GM21737 (cell line): ENCODE results near the gene KIAA1191.
A peak's percentile ranks its signal among the peaks of the same experiment; 100 is the strongest.

Source experiments
- ATAC-seq: cut with Tn5 transposase; IDR thresholded peaks from one replicate; pipeline ENCODE4 v1.9.1; 2021; ENCODE audit warnings: mild to moderate bottlenecking, moderate library complexity; ENCODE audit not compliant: unreplicated experiment

Gene KIAA1191

GRCh38 chr5:176365351-176366231, 4.0 kb upstream of the KIAA1191 start, which contains the start of gene ARL10:
Gene ARL10, plus strand, starts transcription at chr5:176365487. Its CDS starts 77 bp downstream, at chr5:176365564.
- ATAC-seq = no peak

GRCh38 chr5:176364765-176365350, 3.3 kb upstream of the KIAA1191 start:
- no peak for ATAC-seq

- no peak for ATAC-seq
Observed at GRCh38 chr5:176362233-176362490, 598 bp upstream of the KIAA1191 start.

GRCh38 chr5:176360894-176361436, 599 bp downstream of the KIAA1191 start:
- ATAC-seq = peak; percentile 7

GRCh38 chr5:176359658-176360057, 1.9 kb downstream of the KIAA1191 start:
- no peak for ATAC-seq

GRCh38 chr5:176356179-176356566, 5.4 kb downstream of the KIAA1191 start:
- ATAC-seq = no peak

GRCh38 chr5:176355400-176356178, 6.0 kb downstream of the KIAA1191 start:
- ATAC-seq = no peak

- no peak for ATAC-seq
Observed at GRCh38 chr5:176353533-176353932, 8.0 kb downstream of the KIAA1191 start.

GRCh38 chr5:176352116-176352878, 9.3 kb downstream of the KIAA1191 start:
- no peak for ATAC-seq

GRCh38 chr5:176350416-176350815, 11.1 kb downstream of the KIAA1191 start:
- no peak for ATAC-seq

GRCh38 chr5:176342766-176343458, 18.7 kb downstream of the KIAA1191 start:
- ATAC-seq = no peak

GRCh38 chr5:176342158-176342483, 19.4 kb downstream of the KIAA1191 start:
- no peak for ATAC-seq

GRCh38 chr5:176341325-176342157, 20.0 kb downstream of the KIAA1191 start:
- no peak for ATAC-seq

GRCh38 chr5:176339304-176339703, 22.3 kb downstream of the KIAA1191 start:
- ATAC-seq = no peak

- ATAC-seq = no peak
Observed at GRCh38 chr5:176337913-176338312, 23.7 kb downstream of the KIAA1191 start.

GRCh38 chr5:176334031-176334770, 27.4 kb downstream of the KIAA1191 start:
- no peak for ATAC-seq

GRCh38 chr5:176320577-176320976, 41.0 kb downstream of the KIAA1191 start:
- no peak for ATAC-seq

GRCh38 chr5:176319827-176320554, 41.6 kb downstream of the KIAA1191 start:
- ATAC-seq = no peak
